Astrocyte of the cerebellum (primary cell): ENCODE data around the gene PLEKHM3.

Source experiments
- DNase-seq: peaks from one replicate; pipeline ENCODE4 v3.0.0-alpha.2; 2011; ENCODE audit warnings: low read depth
- H3K4me3 ChIP-seq: 2 replicates; pipeline ENCODE4 v1.5.1; 2011; ENCODE audit warnings: mild to moderate bottlenecking, low read depth, low read length, moderate library complexity
- in situ Hi-C: cut with HindIII; loops from 2 replicates; pipeline ENCODE4 v1.10.0; 2017; ENCODE audit warnings: low sequenced_read_pairs
- TF ChIP-seq, protein P1 (sequence below): IDR thresholded peaks from 2 replicates; pipeline ENCODE4 v1.5.1; 2012; ENCODE audit warnings: low read length, low read depth, moderate library complexity, mild to moderate bottlenecking; ENCODE audit errors: missing control alignments

The PLEKHM3 gene

DNA sequence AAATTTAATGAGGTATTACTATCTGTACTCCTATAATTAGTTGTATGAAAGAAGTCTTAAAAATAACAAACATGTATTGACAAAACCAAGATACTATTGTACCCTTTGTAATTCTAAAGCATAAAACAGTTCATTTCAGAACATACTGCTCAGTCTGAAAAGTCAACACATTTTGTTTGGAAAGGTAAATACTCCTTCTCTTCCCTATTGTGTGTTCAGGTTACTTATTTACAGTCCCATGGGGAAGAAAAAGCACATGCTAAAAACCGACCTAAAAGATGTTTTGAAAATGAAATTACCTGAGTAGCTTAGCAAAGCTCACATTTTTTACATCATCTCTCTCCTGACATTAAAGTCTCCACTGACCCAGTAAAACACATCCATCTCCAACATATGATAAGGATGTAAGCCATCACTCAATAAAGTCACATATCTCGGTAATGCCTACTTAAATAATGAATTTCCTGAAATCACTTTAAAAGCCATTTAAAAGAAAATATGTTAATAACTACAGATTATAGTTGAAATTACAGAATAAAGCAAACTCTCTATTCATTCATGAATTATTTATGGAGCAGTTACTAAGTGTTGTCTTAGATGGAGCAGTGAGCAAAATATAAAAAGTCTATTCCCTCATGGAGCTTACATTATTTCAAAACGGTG lies 180.0 kb downstream of the PLEKHM3 start:
- in situ Hi-C loops, result no loop called here
- DNase-seq, result no peak
- no peak overlapping the region for H3K4me3 ChIP-seq
- TF ChIP-seq, protein P1, sequence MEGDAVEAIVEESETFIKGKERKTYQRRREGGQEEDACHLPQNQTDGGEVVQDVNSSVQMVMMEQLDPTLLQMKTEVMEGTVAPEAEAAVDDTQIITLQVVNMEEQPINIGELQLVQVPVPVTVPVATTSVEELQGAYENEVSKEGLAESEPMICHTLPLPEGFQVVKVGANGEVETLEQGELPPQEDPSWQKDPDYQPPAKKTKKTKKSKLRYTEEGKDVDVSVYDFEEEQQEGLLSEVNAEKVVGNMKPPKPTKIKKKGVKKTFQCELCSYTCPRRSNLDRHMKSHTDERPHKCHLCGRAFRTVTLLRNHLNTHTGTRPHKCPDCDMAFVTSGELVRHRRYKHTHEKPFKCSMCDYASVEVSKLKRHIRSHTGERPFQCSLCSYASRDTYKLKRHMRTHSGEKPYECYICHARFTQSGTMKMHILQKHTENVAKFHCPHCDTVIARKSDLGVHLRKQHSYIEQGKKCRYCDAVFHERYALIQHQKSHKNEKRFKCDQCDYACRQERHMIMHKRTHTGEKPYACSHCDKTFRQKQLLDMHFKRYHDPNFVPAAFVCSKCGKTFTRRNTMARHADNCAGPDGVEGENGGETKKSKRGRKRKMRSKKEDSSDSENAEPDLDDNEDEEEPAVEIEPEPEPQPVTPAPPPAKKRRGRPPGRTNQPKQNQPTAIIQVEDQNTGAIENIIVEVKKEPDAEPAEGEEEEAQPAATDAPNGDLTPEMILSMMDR, result no peak

DNA sequence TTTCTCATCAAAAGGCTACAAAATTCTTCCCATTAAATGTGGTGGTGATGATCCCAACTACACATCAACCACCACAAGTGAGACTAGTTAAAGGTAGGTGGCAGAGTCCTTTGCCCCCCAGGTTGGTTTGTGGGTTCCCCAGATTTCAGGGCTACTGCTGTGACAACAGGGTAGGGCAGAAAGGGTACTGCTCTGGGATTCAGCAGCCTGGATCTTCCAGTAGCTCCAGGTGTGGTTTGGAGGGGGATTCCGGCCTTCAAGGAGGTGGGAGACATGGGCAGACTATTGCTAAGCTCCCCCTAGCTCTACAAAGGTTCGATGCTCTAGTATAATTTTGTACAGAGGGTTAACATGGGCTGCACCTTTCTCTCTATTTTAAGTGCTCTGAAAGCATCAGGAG lies 180.7 kb downstream of the PLEKHM3 start:
- H3K4me3 ChIP-seq, result no peak overlapping the region
- no peak for DNase-seq
- TF ChIP-seq, protein P1, result no peak
- in situ Hi-C loops, result no loop called here

DNA sequence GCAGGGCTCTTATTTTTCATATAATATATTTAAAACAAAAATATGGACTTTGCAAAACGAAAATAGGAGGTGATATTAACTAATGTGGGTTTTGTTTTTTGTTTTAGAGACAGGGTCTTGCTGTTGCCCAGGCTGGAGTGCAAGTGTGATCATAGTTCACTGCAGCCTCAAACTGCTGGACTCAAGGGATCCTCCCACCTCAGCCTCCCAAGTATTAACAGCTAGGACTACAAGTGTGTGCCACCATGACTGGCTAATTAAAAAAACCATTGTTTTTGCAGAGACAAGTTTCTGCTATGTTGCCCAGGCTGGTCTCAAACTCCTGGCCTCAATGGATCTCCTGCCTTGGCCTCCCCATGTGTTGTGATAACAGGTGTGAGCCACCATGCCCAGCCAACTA lies 185.2 kb downstream of the PLEKHM3 start:
- H3K4me3 ChIP-seq, result no peak overlapping the region
- in situ Hi-C loops, result no loop called here
- TF ChIP-seq, protein P1, result no peak
- DNase-seq, result no peak

DNA sequence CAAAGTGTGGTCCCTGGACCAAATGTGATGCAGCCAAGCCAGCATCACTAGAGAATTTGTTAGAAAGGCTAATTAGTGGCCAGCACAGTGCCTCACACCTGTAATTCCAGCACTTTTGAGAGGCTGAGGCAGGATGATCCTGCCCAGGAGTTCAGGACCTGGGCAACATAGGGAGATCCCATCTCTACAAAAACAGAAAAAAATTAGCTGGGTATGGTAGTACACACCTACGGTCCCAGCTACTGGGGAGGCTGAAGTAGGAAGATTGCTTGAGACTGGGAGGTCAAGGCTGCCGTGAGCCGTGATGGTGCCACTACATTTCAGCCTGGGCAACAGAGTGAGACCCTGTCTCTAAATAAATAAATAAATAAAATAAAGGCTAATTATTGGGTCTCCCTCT lies 185.8 kb downstream of the PLEKHM3 start:
- no peak overlapping the region for H3K4me3 ChIP-seq
- no peak for DNase-seq
- TF ChIP-seq, protein P1, result no peak
- in situ Hi-C loops, result no loop called here

DNA sequence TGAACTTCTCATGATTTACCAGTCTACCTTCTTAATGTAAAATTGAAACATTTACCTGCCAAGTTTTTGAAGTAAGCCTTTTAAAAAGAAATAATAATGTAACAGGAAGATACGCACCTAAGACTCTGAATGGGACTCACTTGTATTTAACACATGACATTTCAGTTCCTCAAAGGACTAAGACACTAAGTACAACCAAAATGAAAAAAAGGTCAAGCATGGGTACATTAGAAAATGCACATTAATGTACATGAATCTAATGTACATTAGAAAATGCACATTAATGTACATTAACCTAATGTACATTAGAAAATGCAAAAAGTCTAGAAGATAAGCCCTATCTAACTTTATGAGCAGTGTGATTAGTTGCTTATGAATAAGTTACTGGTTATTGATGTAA lies 186.3 kb downstream of the PLEKHM3 start:
- no peak for DNase-seq
- TF ChIP-seq, protein P1, result no peak
- no peak overlapping the region for H3K4me3 ChIP-seq
- in situ Hi-C loops, result no loop called here

DNA sequence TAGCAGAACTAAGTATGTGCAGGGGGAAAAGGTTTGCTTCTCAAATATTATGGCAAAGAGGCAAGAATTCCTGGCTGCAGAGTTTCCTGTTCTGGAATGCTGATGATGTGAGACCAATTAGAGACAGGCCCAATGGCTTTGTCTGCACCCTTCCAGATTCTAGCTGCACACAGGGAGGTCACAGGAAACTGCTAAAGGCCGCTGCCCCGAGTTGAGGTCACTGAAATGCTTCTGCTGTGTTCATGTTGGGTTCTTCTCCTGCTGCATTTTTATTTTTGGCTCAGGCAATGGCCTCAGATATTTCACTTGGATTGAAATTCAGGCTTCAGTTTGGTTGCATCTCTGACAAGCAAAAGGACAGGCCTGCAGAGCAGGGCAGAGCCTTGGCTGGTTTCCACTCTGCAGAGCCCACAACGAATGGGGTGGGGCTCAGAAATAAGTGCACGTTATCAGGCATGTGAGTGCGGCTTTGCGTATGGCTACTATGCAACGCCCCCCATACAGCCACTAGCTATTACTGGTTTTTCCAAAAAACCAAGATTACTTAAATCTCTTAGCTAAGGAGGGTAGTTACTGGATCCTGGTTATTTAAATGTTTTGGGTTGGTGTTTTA lies 188.7 kb downstream of the PLEKHM3 start:
- DNase-seq, result no peak
- in situ Hi-C loops, result no loop called here
- H3K4me3 ChIP-seq, result no peak overlapping the region
- TF ChIP-seq, protein P1, result no peak

DNA sequence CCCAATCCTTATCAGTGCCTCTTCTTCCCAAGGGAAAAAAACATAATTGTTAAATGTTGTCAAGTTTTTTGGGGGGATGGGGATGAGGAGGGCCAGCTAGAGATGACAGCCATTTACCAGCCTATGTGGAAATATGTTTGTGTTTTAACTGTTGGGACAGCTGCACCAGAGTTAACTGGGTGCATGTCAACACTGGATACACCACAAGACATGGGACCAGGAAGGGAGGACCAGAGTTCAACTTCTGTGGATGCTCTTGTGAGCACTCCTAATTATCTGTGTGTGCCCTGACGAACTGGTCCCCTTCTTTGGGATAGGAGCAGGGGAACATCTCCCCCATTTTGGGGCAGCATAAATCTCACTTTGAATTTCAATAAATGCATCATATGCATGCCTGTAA lies 189.5 kb downstream of the PLEKHM3 start:
- no peak overlapping the region for H3K4me3 ChIP-seq
- in situ Hi-C loops, result no loop called here
- TF ChIP-seq, protein P1, result no peak
- DNase-seq, result no peak
